ENCODE data around the gene VPS33B.

DNA sequence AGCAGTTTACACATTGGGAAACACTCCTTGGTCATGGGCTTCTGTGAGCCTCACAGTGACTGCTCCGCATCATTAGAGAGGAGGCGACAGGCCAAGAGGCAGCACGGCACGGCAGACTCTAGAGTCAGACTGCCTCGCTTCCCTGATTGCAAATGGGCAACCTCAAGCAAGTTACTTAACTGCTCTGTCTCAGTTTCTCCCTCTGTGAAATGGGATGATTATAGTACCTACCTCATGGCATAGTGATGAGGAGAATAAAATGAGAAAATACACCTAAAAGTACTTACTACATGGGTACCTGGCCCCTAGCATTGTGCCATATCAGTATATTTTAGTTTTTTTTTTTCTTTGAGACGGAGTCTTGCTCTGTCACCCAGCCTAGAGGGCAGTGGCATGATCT lies 71.7 kb downstream of the VPS33B start:
- TF ChIP-seq POLR2AphosphoS5 (IDR thresholded peaks at IDR 0.05; ENCODE audit: low read depth, low read length) (no peak), TAF1 (IDR thresholded peaks at IDR 0.05; ENCODE audit: borderline replicate concordance, insufficient read depth, low read length) (no peak), SIN3A (IDR thresholded peaks at IDR 0.05; ENCODE audit: borderline replicate concordance, insufficient read depth, low read length) (no peak)
